ENCODE measurements around the gene NYAP2. TPM values are rescaled to one million over a fixed set of nuclear protein-coding genes. Genes with fewer than 3 reads are reported as not detected.

Gene NYAP2
- polyA plus RNA-seq, 1 experiment, result not detected

DNA sequence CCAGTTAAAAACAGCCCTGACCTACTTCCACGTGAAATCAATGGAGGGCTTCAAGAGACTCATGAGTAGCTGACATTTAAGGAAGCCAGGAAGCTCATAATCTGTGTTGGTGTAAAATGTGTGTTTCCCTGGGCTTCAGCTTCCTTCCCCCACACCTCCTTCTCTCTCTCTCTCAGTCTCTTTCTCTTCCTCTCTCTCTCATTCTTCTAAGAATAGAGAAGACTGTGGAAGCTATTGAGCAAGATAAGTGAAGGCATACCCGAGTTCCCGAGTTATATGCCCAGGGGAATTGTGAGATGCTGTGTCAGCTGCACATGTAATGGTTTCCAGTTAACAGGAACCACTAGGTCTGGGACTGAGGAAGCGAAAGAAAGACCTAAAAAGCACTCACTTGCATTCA, 199.4 kb downstream of the NYAP2 start:
- ChIA-PET POLR2A (no interaction called here), CTCF (no interaction called here)
- no peak for DNase-seq (ENCODE audit: low read depth, low spot score)
- peaks cover 2% of the 10 kb centered on the region for H3K27me3 ChIP-seq (ENCODE audit: control insufficient read depth, insufficient read depth, low read length)
- TF ChIP-seq, protein P1, sequence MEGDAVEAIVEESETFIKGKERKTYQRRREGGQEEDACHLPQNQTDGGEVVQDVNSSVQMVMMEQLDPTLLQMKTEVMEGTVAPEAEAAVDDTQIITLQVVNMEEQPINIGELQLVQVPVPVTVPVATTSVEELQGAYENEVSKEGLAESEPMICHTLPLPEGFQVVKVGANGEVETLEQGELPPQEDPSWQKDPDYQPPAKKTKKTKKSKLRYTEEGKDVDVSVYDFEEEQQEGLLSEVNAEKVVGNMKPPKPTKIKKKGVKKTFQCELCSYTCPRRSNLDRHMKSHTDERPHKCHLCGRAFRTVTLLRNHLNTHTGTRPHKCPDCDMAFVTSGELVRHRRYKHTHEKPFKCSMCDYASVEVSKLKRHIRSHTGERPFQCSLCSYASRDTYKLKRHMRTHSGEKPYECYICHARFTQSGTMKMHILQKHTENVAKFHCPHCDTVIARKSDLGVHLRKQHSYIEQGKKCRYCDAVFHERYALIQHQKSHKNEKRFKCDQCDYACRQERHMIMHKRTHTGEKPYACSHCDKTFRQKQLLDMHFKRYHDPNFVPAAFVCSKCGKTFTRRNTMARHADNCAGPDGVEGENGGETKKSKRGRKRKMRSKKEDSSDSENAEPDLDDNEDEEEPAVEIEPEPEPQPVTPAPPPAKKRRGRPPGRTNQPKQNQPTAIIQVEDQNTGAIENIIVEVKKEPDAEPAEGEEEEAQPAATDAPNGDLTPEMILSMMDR (IDR thresholded peaks at IDR 0.05; ENCODE audit: low read depth, low read length), result no peak
- no peak overlapping the region for H3K27ac ChIP-seq (ENCODE audit: low read depth, low read length)
- H3K9me3 ChIP-seq (ENCODE audit: control insufficient read depth, insufficient read depth, low read length), result no peaks in the 10 kb centered on the region
- no peak overlapping the region for H3K4me3 ChIP-seq (ENCODE audit: low read depth, low read length)

GRCh38 chr2:225599856-225600255, 200.3 kb downstream of the NYAP2 start:
- TF ChIP-seq, protein P1 (IDR thresholded peaks at IDR 0.05; ENCODE audit: low read depth, low read length), result no peak
- Histone ChIP-seq H3K4me3 (ENCODE audit: low read depth, low read length) (no peak overlapping the region), H3K27me3 (ENCODE audit: control insufficient read depth, insufficient read depth, low read length) (peaks cover 2% of the 10 kb centered on the region), H3K9me3 (ENCODE audit: control insufficient read depth, insufficient read depth, low read length) (no peaks in the 10 kb centered on the region), H3K27ac (ENCODE audit: low read depth, low read length) (no peak overlapping the region)
- CTCF ChIA-PET, result no interaction called here
- POLR2A ChIA-PET, result no interaction called here
- no peak for DNase-seq (ENCODE audit: low read depth, low spot score)

- ChIA-PET POLR2A (no interaction called here), CTCF (no interaction called here)
- H3K27ac ChIP-seq (ENCODE audit: low read depth, low read length), result no peak overlapping the region
- H3K4me3 ChIP-seq (ENCODE audit: low read depth, low read length), result no peak overlapping the region
- no peaks in the 10 kb centered on the region for H3K9me3 ChIP-seq (ENCODE audit: control insufficient read depth, insufficient read depth, low read length)
- DNase-seq (ENCODE audit: low read depth, low spot score), result no peak
- H3K27me3 ChIP-seq (ENCODE audit: control insufficient read depth, insufficient read depth, low read length), result peaks cover 2% of the 10 kb centered on the region
- TF ChIP-seq, protein P1 (IDR thresholded peaks at IDR 0.05; ENCODE audit: low read depth, low read length), result no peak
Measured at GRCh38 chr2:225600444-225600843, 200.9 kb downstream of the NYAP2 start.

DNA sequence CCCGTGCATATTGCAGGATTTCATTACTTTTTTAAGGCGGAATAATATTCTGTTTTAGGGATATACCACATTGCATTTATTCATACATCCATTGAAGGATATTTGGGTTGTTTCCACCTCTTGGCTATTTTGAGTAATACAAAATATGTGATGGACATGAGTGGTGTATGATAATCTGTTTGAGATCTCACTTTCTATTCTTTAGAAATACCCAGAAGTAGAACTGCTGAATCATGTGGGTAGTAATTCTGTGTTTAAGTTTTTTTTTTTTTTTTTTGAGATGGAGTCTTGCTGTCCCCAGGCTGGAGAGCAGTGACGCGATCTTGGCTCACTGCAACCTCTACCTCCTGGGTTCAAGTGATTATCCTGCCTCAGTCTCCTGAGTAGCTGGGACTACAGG, 201.4 kb downstream of the NYAP2 start:
- H3K9me3 ChIP-seq (ENCODE audit: control insufficient read depth, insufficient read depth, low read length), result no peaks in the 10 kb centered on the region
- H3K27ac ChIP-seq (ENCODE audit: low read depth, low read length), result no peak overlapping the region
- CTCF ChIA-PET, result no interaction called here
- TF ChIP-seq, protein P1 (IDR thresholded peaks at IDR 0.05; ENCODE audit: low read depth, low read length), result no peak
- POLR2A ChIA-PET, result no interaction called here
- no peak for DNase-seq (ENCODE audit: low read depth, low spot score)
- no peaks in the 10 kb centered on the region for H3K27me3 ChIP-seq (ENCODE audit: control insufficient read depth, insufficient read depth, low read length)
- no peak overlapping the region for H3K4me3 ChIP-seq (ENCODE audit: low read depth, low read length)

- H3K27ac ChIP-seq (ENCODE audit: low read depth, low read length), result no peak overlapping the region
- ChIA-PET POLR2A (no interaction called here), CTCF (no interaction called here)
- TF ChIP-seq, protein P1 (IDR thresholded peaks at IDR 0.05; ENCODE audit: low read depth, low read length), result no peak
- no peaks in the 10 kb centered on the region for H3K27me3 ChIP-seq (ENCODE audit: control insufficient read depth, insufficient read depth, low read length)
- H3K4me3 ChIP-seq (ENCODE audit: low read depth, low read length), result no peak overlapping the region
- no peak for DNase-seq (ENCODE audit: low read depth, low spot score)
- no peaks in the 10 kb centered on the region for H3K9me3 ChIP-seq (ENCODE audit: control insufficient read depth, insufficient read depth, low read length)
Measured at GRCh38 chr2:225602205-225602604, 202.7 kb downstream of the NYAP2 start.

Data from AG04450 (cell line).